Endothelial cell of umbilical vein (primary cell): ENCODE results near the gene SPAG16. TPM values are rescaled to one million over a fixed set of nuclear protein-coding genes. Genes with fewer than 3 reads are reported as not detected.

Experiments used
- BruUV-seq: library from RNA; stranded (reverse); fragments of 400-500 nt; replicated peaks from 2 replicates; lab custom pipeline; 2021; lab: Mats Ljungman, UMichigan
- CTCF ChIA-PET: fragments of 300-600, 350-600 bp; sonication (Branson Sonifier 250); formaldehyde crosslinking; loops from one replicate; lab custom pipeline; 2021; ENCODE audit warnings: antibody characterized with exemption, inconsistent platforms; lab: Charles Lee
- POLR2A ChIA-PET: fragments of 300-600, 350-600 bp; sonication (Branson Sonifier 250); formaldehyde crosslinking; loops from one replicate; lab custom pipeline; 2021; ENCODE audit warnings: antibody characterized with exemption, inconsistent platforms; lab: Charles Lee
- DNase-seq: peaks from one replicate; pipeline ENCODE4 v3.0.0-alpha.2; 2011; ENCODE audit warnings: low read depth, low spot score
- FAIRE-seq: peaks from 2 replicates; lab custom pipeline; 2011; peaks lifted over from hg19 to GRCh38; lab: Jason Lieb, UNC
- H2AFZ ChIP-seq: 2 replicates; pipeline ENCODE4 v1.6.0; 2012; ENCODE audit warnings: low read depth, low read length, control low read depth, inconsistent platforms
- H3K27ac ChIP-seq: 2 replicates; pipeline ENCODE4 v1.5.1; 2011; ENCODE audit warnings: low read depth, mild to moderate bottlenecking, control low read depth, low read length, moderate library complexity; ENCODE audit not compliant: insufficient read depth
- H3K27me3 ChIP-seq, 2 experiments: 2 replicates each; pipeline versions ENCODE4 v1.6.0 to v1.6.1; 2011; ENCODE audit warnings: low read length in 2 of 2, mixed read lengths in 1 of 2; ENCODE audit not compliant: control insufficient read depth in 2 of 2, insufficient read depth in 2 of 2
- H3K36me3 ChIP-seq, 2 experiments: 2 replicates in 1 of 2; 3 replicates in 1 of 2; pipeline ENCODE4 v1.5.1; 2011; ENCODE audit warnings: low read length in 2 of 2, mild to moderate bottlenecking in 1 of 2, moderate library complexity in 1 of 2; ENCODE audit not compliant: control insufficient read depth in 2 of 2, insufficient read depth in 2 of 2; ENCODE audit errors: extremely low read depth in 1 of 2
- H3K4me1 ChIP-seq: 3 replicates; pipeline ENCODE4 v1.5.1; 2011; ENCODE audit warnings: mild to moderate bottlenecking, low read length; ENCODE audit not compliant: control insufficient read depth, insufficient read depth; ENCODE audit errors: extremely low read depth
- H3K4me2 ChIP-seq: 2 replicates; pipeline ENCODE4 v1.6.1; 2011; ENCODE audit warnings: low read length, control low read depth, mixed read lengths; ENCODE audit not compliant: insufficient read depth
- H3K4me3 ChIP-seq, 3 experiments: fragments of 200-600 bp in 1 of 3; sonication (generic), shearing (Covaris generic) in 1 of 3; replicated peaks in 1 of 3; 2 replicates each; pipeline ENCODE4 v1.5.1; 2011 to 2016; ENCODE audit warnings: control low read depth in 3 of 3, low read length in 3 of 3, mild to moderate bottlenecking in 2 of 3, inconsistent platforms in 1 of 3, low read depth in 1 of 3, moderate library complexity in 1 of 3; ENCODE audit not compliant: insufficient read depth in 1 of 3
- H3K79me2 ChIP-seq: 2 replicates; pipeline ENCODE4 v1.6.0; 2012; ENCODE audit warnings: low read length, inconsistent platforms; ENCODE audit not compliant: control insufficient read depth, insufficient read depth
- H3K9ac ChIP-seq: replicated peaks from 2 replicates; pipeline ENCODE3; 2011; ENCODE audit warnings: low read length, control low read depth; ENCODE audit not compliant: insufficient read depth; ENCODE audit errors: extremely low read depth
- H3K9me1 ChIP-seq: replicated peaks from 3 replicates; pipeline ENCODE4 v1.6.0; 2011; ENCODE audit warnings: mild to moderate bottlenecking, low read length; ENCODE audit not compliant: control insufficient read depth, insufficient read depth; ENCODE audit errors: extremely low read depth
- H3K9me3 ChIP-seq: replicated peaks from 2 replicates; pipeline ENCODE4 v1.5.1; 2012; ENCODE audit warnings: low read length, inconsistent platforms; ENCODE audit not compliant: control insufficient read depth, insufficient read depth
- H4K20me1 ChIP-seq: replicated peaks from 2 replicates; pipeline ENCODE3; 2011; ENCODE audit warnings: mild to moderate bottlenecking, low read length; ENCODE audit not compliant: control insufficient read depth, insufficient read depth; ENCODE audit errors: extremely low read depth
- CTCF ChIP-seq, 2 donors: IDR thresholded peaks; 1 replicate in 1 of 2; 2 replicates in 1 of 2; pipeline ENCODE4 v1.5.1; 2011; ENCODE audit warnings: low read length in 2 of 2, mild to moderate bottlenecking in 2 of 2, moderate library complexity in 2 of 2, control low read depth in 1 of 2, inconsistent platforms in 1 of 2, low read depth in 1 of 2; ENCODE audit not compliant: insufficient read depth in 1 of 2; ENCODE audit errors: extremely low read depth in 1 of 2
- EZH2 ChIP-seq: IDR thresholded peaks from 2 replicates; pipeline ENCODE4 v1.6.1; 2012; ENCODE audit warnings: borderline replicate concordance, low read depth, mild to moderate bottlenecking, moderate library complexity, low read length, inconsistent platforms; ENCODE audit not compliant: severe bottlenecking
- FOS ChIP-seq: IDR thresholded peaks from 2 replicates; pipeline ENCODE4 v1.6.1; 2011; ENCODE audit warnings: mild to moderate bottlenecking, low read length, moderate library complexity, borderline replicate concordance; ENCODE audit not compliant: insufficient read depth
- JUN ChIP-seq: IDR thresholded peaks from 2 replicates; pipeline ENCODE4 v1.6.1; 2011; ENCODE audit warnings: borderline replicate concordance, low read depth; ENCODE audit not compliant: insufficient read length, insufficient read depth
- MAX ChIP-seq: IDR thresholded peaks from 2 replicates; pipeline ENCODE4 v1.6.1; 2011; ENCODE audit not compliant: insufficient read depth, insufficient read length
- MYC ChIP-seq: IDR thresholded peaks from one replicate; pipeline ENCODE4 v1.6.1; 2011; ENCODE audit warnings: mild to moderate bottlenecking, low read depth, low read length
- POLR2A ChIP-seq: IDR thresholded peaks from 2 replicates; pipeline ENCODE4 v1.6.1; 2012; ENCODE audit warnings: low read depth, mild to moderate bottlenecking, control low read depth, low read length
- POLR2AphosphoS5 ChIP-seq: IDR thresholded peaks from 2 replicates; pipeline ENCODE4 v1.6.1; 2012; ENCODE audit warnings: low read depth, mild to moderate bottlenecking, control low read depth, low read length, moderate library complexity; ENCODE audit not compliant: insufficient read depth
- dilution Hi-C: fragments of 300-500 bp; cut with MboI; formaldehyde crosslinking; loops from one replicate; pipeline ENCODE4 v1.15.0; 2019; ENCODE audit warnings: low sequenced_read_pairs; ENCODE audit not compliant: extremely low pct_ligation_motif_present
- intact Hi-C: fragments of 100-400 bp; cut with micrococcal nuclease; formaldehyde crosslinking; loops from one replicate; pipeline ENCODE4 v1.10.0; 2022
- polyA plus RNA-seq, 4 experiments: library from polyadenylated mRNA; depleted of rRNA in 3 of 4; stranded (reverse) in 3 of 4; unstranded in 1 of 4; fragments of >200 nt; gene quantifications; 2 replicates each; pipeline versions ENCODE4 v1.2.1 to v1.2.3, GENCODE V29; 2011 to 2012; ENCODE audit warnings: missing spikeins in 1 of 4
- total RNA-seq: library from RNA; stranded (reverse); gene quantifications from 2 replicates; pipeline ENCODE4 v1.2.3, GENCODE V29; 2021

Gene SPAG16
- total and polyA plus RNA-seq, 2 donors (not counting 3 experiments of a cell fraction or from before 2014, with no cell fraction given), result 4.0 to 7.7 TPM

- dilution Hi-C loops (no loop called here), intact Hi-C loops (no loop called here)
- no peaks in the 10 kb centered on the region for H3K27me3 ChIP-seq
These were observed 5.1 kb upstream of the SPAG16 start for GRCh38 chr2:213279116-213279620.

More at GRCh38 chr2:213279116-213279620, 5.1 kb upstream of the SPAG16 start:
- ChIA-PET POLR2A (no interaction called here), CTCF (no interaction called here)
- Histone ChIP-seq H3K4me2 (no peak overlapping the region), H3K4me1 (no peaks in the 10 kb centered on the region), H3K79me2 (no peaks in the 10 kb centered on the region), H3K36me3 (no peaks in the 10 kb centered on the region), H3K9ac (no peak overlapping the region), H3K27ac (no peak overlapping the region), H3K4me3 (no peak overlapping the region), H2AFZ (no peak overlapping the region), H3K9me1 (no peaks in the 10 kb centered on the region), H4K20me1 (no peaks in the 10 kb centered on the region), H3K9me3 (no peaks in the 10 kb centered on the region)
- no peak for DNase-seq
- TF ChIP-seq MAX (no peak), CTCF (IDR thresholded peaks at IDR 0.05; ENCODE audit: extremely low read depth in 1 of 2, insufficient read depth in 1 of 2, low read depth in 1 of 2, low read length in 2 of 2) (no peak), POLR2AphosphoS5 (no peak), POLR2A (no peak), EZH2 (no peak), MYC (no peak), JUN (no peak), FOS (no peak)
- BruUV-seq, result no TSS peak
- FAIRE-seq, result no peak
